HEK293T (cell line): ENCODE data around the gene BLACAT1.

Experiments
- CTCF ChIA-PET: fragments of 350-600 bp; formaldehyde crosslinking; extraction: SDS; loops from one replicate; lab custom pipeline; 2021; ENCODE audit warnings: antibody characterized with exemption, inconsistent platforms; lab: Yijun Ruan, JAX
- POLR2A ChIA-PET: fragments of 350-600 bp; formaldehyde crosslinking; extraction: SDS; loops from one replicate; lab custom pipeline; 2020; ENCODE audit warnings: antibody characterized with exemption, inconsistent platforms; lab: Yijun Ruan, JAX
- DNase-seq: peaks from one replicate; pipeline ENCODE4 v3.0.0; 2012; ENCODE audit warnings: mixed read lengths; ENCODE audit errors: extremely low spot score
- ARNT ChIP-seq: fragments of 450-650 bp; IDR thresholded peaks from 2 replicates; pipeline ENCODE4 v1.6.1; 2017; ENCODE audit warnings: mild to moderate bottlenecking
- BHLHE40 ChIP-seq: fragments of 450-650 bp; IDR thresholded peaks from 2 replicates; pipeline ENCODE4 v1.6.1; 2016; ENCODE audit warnings: mild to moderate bottlenecking, moderate library complexity, borderline replicate concordance
- CTBP1 ChIP-seq: fragments of 450-650 bp; IDR thresholded peaks from 2 replicates; pipeline ENCODE4 v1.6.1; 2016; ENCODE audit warnings: borderline replicate concordance
- FOXA1 ChIP-seq: fragments of 450-650 bp; IDR thresholded peaks from 2 replicates; pipeline ENCODE4 v1.6.1; 2016; ENCODE audit warnings: mild to moderate bottlenecking
- FOXK2 ChIP-seq: fragments of 450-650 bp; IDR thresholded peaks from 2 replicates; pipeline ENCODE4 v1.6.1; 2016; ENCODE audit warnings: mild to moderate bottlenecking
- FOXM1 ChIP-seq: fragments of 450-650 bp; IDR thresholded peaks from 2 replicates; pipeline ENCODE4 v1.6.1; 2017; ENCODE audit warnings: mild to moderate bottlenecking, borderline replicate concordance
- HDGF ChIP-seq: fragments of 450-650 bp; IDR thresholded peaks from 2 replicates; pipeline ENCODE4 v1.6.1; 2017; ENCODE audit warnings: antibody characterized with exemption, borderline replicate concordance
- L3MBTL2 ChIP-seq: fragments of 450-650 bp; conservative IDR thresholded peaks from 2 replicates; pipeline ENCODE4 v1.6.1; 2016; ENCODE audit warnings: mild to moderate bottlenecking
- LEF1 ChIP-seq: fragments of 450-650 bp; IDR thresholded peaks from 2 replicates; pipeline ENCODE4 v1.6.1; 2017; ENCODE audit warnings: mild to moderate bottlenecking, borderline replicate concordance
- NFRKB ChIP-seq: fragments of 450-650 bp; IDR thresholded peaks from 2 replicates; pipeline ENCODE4 v1.6.1; 2016; ENCODE audit warnings: mild to moderate bottlenecking, moderate library complexity
- PKNOX1 ChIP-seq: fragments of 450-650 bp; IDR thresholded peaks from 2 replicates; pipeline ENCODE4 v1.6.1; 2016
- SP1 ChIP-seq: fragments of 450-650 bp; IDR thresholded peaks from 2 replicates; pipeline ENCODE4 v1.6.1; 2017
- SUZ12 ChIP-seq: fragments of 450-650 bp; IDR thresholded peaks from 2 replicates; pipeline ENCODE4 v1.6.1; 2016; ENCODE audit warnings: mild to moderate bottlenecking
- TARDBP ChIP-seq: fragments of 450-650 bp; IDR thresholded peaks from 2 replicates; pipeline ENCODE4 v1.6.1; 2016
- ZNF384 ChIP-seq: fragments of 450-650 bp; IDR thresholded peaks from 2 replicates; pipeline ENCODE4 v1.6.1; 2016

BLACAT1 gene

GRCh38 chr1:205449750-205450443 lies 5.9 kb downstream of the BLACAT1 start:
- DNase-seq, result no peak
- TF ChIP-seq HDGF (no peak), FOXK2 (no peak)
- POLR2A ChIA-PET, result interaction anchor here (1.4 kb wide), 1 partner anchor 9 kb away, joined by 4 read pairs; no protein-coding TSS in a partner anchor
- CTCF ChIA-PET, result interaction anchor here (1.2 to 2.1 kb wide), 4 partner anchors 9 to 36 kb away, joined by 5 to 11 read pairs (median 6); no protein-coding TSS in a partner anchor

- ChIA-PET CTCF (interaction anchor here (1.2 to 2.1 kb wide), 4 partner anchors 8 to 36 kb away, joined by 5 to 11 read pairs (median 6); no protein-coding TSS in a partner anchor), POLR2A (no interaction called here)
- TF ChIP-seq PKNOX1 (no peak), NFRKB (no peak), TARDBP (no peak), LEF1 (no peak), CTBP1 (no peak)
- DNase-seq, result no peak
Observed at GRCh38 chr1:205449254-205449749, 6.5 kb downstream of the BLACAT1 start.

GRCh38 chr1:205448540-205449253 lies 7.1 kb downstream of the BLACAT1 start:
- TF ChIP-seq FOXM1 (no peak), CTBP1 (no peak), TARDBP (no peak), ZNF384 (no peak), PKNOX1 (no peak), FOXK2 (no peak), HDGF (no peak), SP1 (no peak)
- CTCF ChIA-PET, result interaction anchor here (0.5 to 2.1 kb wide), 5 partner anchors 8 to 81 kb away, joined by 3 to 11 read pairs (median 5); no protein-coding TSS in a partner anchor
- no peak for DNase-seq
- POLR2A ChIA-PET, result no interaction called here

GRCh38 chr1:205447457-205448341 lies 8.1 kb downstream of the BLACAT1 start:
- DNase-seq, result no peak
- ChIA-PET CTCF (interaction anchor here (0.5 to 2.0 kb wide), 3 partner anchors 17 to 82 kb away, joined by 3 to 11 read pairs (median 5); no protein-coding TSS in a partner anchor), POLR2A (no interaction called here)
- peak; percentile 88 for TF ChIP-seq PKNOX1
- no peak for TF ChIP-seq BHLHE40

- no peak for DNase-seq
- ChIA-PET CTCF (interaction anchor here (1.0 to 1.4 kb wide), 2 partner anchors 16 to 77 kb away, joined by 4 to 6 read pairs; no protein-coding TSS in a partner anchor), POLR2A (no interaction called here)
- TF ChIP-seq CTBP1 (no peak), FOXK2 (no peak), HDGF (no peak), L3MBTL2 (no peak), PKNOX1 (no peak), SP1 (no peak), SUZ12 (no peak), NFRKB (no peak), TARDBP (no peak), FOXA1 (no peak), ARNT (no peak)
Observed at GRCh38 chr1:205446828-205447227, 9.0 kb downstream of the BLACAT1 start.

GRCh38 chr1:205445646-205445935 lies 10.3 kb downstream of the BLACAT1 start:
- TF ChIP-seq PKNOX1 (no peak), CTBP1 (no peak), L3MBTL2 (no peak), FOXM1 (no peak), LEF1 (no peak), BHLHE40 (no peak), HDGF (no peak), FOXA1 (no peak)
- POLR2A ChIA-PET, result no interaction called here
- no peak for DNase-seq
- CTCF ChIA-PET, result interaction anchor here (0.5 kb wide), 1 partner anchor 120 kb away, joined by 3 read pairs; no protein-coding TSS in a partner anchor
